NCI-H1105 treated with DMSO at 0.1 percent for 48 hours (cell line): ENCODE measurements around the gene STAB1.

Experiments
- DNase-seq: peaks from one replicate; lab custom pipeline; 2025; lab: John Stamatoyannopoulos, UW

Gene STAB1

GRCh38 chr3:52509753-52510328 is 14.7 kb downstream of the STAB1 start:
- DNase-seq, result no peak

DNA sequence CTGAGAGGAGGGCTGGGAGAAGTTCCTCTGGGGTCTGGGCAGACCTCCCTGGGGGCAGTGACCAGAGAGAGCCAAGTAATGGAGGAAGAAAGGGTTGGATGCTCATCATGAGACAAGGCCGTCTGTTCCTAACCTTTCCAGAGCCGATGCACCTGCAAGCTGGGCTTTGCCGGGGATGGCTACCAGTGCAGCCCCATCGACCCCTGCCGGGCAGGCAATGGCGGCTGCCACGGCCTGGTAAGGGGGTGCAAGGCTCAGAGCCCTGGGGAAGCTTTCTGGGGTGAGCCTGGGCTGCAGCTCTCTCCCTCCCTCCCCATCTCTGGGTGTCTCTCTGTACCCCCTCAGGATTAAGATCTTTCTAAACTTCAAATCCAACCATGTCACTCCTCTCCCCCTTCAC is 16.4 kb downstream of the STAB1 start:
- no peak for DNase-seq

- no peak for DNase-seq
These were observed 17.0 kb downstream of the STAB1 start for GRCh38 chr3:52512105-52512504.

GRCh38 chr3:52512727-52513126 is 17.6 kb downstream of the STAB1 start:
- no peak for DNase-seq

GRCh38 chr3:52513281-52513680 is 18.1 kb downstream of the STAB1 start:
- no peak for DNase-seq

DNA sequence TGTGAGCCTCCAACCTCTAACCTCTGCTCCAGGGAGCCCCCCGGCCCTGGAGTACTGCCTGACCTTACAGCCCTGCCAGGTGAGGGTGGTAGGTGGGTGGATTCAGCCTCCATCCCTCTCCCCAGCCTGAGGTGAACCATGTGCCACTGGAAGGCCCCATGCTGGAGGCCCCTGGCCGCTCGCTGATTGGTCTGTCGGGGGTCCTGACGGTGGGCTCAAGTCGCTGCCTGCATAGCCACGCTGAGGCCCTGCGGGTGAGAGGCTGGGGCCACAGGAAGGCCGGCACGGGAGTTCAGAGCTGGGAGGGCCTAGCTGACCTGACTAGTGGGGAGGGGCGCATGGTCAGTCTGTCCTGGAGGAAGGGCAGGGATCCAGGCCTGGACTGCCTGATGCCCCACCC is 19.4 kb downstream of the STAB1 start:
- DNase-seq, result no peak

GRCh38 chr3:52515192-52515591 is 20.1 kb downstream of the STAB1 start:
- DNase-seq, result no peak

- no peak for DNase-seq
These were observed 21.5 kb downstream of the STAB1 start for GRCh38 chr3:52516509-52517195.

DNA sequence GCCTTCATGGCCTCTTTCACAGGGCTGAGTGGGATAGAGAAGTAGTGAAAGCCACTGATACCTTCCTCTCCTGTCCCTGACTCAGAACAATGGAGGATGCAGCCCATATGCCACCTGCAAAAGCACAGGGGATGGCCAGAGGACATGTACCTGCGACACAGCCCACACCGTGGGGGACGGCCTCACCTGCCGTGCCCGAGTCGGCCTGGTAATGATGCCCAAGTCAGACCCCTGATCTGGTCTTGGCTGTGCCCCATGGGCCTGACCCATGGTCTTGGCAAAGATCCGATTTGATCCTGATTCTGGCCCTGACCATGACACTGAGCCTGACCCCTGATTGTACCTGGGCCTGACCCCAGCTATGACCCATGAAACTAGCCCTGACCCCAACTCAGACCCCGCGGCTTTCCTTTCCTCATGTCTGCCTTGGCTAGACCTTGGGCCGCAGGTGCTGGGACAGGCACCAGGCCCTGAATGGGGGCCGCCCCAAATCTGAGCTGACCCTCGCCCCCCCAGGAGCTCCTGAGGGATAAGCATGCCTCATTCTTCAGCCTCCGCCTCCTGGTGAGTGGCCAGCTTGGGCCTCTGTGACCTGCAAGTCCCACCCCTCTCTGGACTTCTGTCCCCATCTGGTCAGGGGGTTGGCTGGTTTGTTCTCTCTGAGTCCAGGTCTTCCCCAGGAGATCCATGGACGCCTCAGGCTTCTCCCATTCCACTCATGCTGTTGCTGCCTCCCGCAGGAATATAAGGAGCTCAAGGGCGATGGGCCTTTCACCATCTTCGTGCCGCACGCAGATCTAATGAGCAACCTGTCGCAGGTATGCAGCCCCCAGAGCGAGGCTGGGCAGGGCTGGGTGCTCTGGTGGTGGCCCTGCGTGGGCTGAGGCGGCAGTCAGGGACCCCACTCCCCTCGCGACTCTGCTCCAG is 22.9 kb downstream of the STAB1 start:
- no peak for DNase-seq

DNA sequence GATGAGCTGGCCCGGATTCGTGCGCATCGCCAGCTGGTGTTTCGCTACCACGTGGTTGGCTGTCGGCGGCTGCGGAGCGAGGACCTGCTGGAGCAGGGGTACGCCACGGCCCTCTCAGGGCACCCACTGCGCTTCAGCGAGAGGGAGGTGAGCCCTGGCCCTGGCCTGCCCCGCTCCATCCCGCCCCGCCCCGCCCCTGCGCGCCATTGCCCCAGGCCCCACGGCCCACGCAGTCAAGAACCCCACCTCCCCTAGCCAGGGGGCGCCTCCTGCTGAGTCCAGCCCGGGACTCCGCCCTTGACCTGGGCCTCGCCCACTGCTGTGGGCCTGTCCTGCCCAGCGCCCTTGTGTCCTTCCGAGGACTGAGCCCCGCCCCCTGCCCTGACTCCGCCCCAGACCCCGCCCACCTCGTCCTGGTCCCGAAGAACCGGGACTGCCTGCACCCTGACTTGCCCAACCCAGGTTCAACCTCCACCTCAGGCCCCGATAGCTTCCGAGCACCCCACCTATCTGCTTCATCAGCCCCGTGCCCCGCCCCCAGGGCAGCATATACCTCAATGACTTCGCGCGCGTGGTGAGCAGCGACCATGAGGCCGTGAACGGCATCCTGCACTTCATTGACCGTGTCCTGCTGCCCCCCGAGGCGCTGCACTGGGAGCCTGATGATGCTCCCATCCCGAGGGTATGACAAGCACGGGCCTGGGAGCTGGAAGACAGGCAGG is 23.7 kb downstream of the STAB1 start:
- DNase-seq, result no peak

DNA sequence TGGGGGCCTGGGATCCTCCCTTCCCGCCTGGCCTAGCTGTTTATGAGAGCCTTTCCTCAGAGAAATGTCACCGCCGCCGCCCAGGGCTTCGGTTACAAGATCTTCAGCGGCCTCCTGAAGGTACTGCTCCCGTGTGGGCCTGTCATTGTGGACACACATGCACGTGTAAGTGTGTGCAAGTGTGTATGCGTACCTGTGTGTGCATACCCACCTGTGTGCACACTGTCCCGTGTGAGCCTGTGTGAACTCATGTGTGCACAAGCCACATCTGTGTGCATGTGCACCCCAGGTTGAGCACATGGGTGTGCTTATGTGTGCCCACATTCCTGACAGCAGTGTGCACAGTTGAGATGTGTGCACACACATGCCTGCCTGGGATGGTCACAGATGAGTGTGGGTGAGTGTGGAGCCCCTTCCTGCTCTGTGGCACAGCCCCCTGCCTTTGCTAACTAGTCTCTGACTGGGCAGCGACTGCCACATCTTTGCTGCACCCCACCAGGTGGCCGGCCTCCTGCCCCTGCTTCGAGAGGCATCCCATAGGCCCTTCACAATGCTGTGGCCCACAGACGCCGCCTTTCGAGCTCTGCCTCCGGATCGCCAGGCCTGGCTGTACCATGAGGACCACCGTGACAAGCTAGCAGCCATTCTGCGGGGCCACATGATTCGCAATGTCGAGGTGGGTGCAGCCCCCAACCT is 24.5 kb downstream of the STAB1 start:
- DNase-seq, result no peak

DNA sequence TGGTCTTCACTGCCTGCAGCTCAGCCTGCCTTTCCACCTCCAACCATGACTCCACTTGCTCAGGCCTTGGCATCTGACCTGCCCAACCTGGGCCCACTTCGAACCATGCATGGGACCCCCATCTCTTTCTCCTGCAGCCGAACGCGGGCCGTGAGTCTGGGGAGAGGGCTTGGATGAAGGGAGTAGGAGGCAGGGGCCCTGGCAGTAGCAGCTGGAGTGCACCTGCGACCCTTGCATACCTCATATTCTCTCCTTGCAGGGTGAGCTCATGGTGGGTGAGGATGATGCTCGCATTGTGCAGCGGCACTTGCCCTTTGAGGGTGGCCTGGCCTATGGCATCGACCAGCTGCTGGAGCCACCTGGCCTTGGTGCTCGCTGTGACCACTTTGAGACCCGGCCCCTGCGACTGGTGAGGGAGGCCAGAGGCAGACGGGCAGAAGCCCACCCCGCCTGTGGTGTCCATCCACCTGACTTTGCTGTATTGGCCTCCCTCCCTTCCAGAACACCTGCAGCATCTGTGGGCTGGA is 25.1 kb downstream of the STAB1 start:
- DNase-seq, result no peak

GRCh38 chr3:52520716-52521487 is 25.8 kb downstream of the STAB1 start:
- DNase-seq, result no peak

GRCh38 chr3:52521488-52521824 is 26.3 kb downstream of the STAB1 start:
- no peak for DNase-seq

DNA sequence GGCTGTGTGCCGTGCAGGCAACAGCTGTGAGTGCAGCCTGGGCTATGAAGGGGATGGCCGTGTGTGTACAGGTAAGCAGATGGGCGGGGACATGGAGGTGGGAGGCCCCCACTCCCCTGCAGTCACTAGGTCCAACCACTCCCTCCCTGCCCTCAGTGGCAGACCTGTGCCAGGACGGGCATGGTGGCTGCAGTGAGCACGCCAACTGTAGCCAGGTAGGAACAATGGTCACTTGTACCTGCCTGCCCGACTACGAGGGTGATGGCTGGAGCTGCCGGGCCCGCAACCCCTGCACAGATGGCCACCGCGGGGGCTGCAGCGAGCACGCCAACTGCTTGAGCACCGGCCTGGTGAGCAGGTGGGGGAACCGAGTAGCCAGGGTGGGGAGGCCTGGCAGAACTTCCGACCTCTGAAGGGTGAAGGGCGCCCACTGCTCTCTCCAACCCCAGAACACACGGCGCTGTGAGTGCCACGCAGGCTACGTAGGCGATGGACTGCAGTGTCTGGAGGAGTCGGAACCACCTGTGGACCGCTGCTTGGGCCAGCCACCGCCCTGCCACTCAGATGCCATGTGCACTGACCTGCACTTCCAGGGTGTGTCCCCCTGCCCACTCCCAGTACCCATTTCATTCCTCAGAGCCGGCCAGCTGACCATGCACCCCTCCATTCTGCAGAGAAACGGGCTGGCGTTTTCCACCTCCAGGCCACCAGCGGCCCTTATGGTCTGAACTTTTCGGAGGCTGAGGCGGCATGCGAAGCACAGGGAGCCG is 26.9 kb downstream of the STAB1 start:
- DNase-seq, result no peak

- DNase-seq, result no peak
These were observed 27.6 kb downstream of the STAB1 start for GRCh38 chr3:52522651-52523251.

DNA sequence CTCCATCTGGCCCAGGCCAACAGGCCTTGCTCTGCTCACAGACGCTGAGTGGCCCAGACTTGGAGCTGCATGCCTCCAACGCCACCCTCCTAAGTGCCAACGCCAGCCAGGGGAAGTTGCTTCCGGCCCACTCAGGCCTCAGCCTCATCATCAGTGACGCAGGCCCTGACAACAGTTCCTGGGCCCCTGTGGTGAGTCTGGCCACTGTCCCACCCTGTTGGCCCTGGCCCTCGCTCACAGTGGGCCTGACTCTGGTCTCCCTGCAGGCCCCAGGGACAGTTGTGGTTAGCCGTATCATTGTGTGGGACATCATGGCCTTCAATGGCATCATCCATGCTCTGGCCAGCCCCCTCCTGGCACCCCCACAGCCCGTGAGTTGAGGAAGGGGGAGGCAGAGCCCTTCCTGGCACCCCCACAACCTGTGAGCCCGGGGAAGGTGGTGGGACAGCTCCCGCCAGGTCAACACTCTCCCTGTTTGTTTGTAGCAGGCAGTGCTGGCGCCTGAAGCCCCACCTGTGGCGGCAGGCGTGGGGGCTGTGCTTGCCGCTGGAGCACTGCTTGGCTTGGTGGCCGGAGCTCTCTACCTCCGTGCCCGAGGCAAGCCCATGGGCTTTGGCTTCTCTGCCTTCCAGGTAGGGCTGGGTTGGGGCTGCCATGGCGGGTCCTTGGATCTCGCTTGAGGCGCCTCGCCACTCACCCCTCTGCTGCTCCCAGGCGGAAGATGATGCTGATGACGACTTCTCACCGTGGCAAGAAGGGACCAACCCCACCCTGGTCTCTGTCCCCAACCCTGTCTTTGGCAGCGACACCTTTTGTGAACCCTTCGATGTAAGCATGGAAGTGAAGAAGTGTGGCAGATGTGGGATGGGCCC is 28.5 kb downstream of the STAB1 start:
- no peak for DNase-seq

DNA sequence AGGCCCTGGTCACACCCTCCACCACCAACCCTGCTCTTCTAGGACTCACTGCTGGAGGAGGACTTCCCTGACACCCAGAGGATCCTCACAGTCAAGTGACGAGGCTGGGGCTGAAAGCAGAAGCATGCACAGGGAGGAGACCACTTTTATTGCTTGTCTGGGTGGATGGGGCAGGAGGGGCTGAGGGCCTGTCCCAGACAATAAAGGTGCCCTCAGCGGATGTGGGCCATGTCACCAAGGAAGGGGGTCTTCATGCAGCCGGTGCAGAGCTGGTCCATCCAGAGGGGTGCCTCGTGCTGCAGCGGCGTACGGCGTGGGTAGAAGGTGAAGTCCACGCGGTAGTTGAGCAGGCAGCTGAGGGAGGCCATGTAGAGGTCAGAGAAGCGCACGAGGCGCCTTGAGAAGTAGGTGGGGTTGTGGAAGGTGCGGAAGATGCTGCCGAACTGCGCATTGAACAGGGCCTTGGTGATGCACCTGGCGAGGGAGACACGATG is 29.2 kb downstream of the STAB1 start:
- no peak for DNase-seq
